UCSD-AML1 (cell line): Measurements from ENCODE around the gene NOX4.

Experiments
- DNase-seq: peaks from one replicate; lab custom pipeline; 2025; ENCODE audit not compliant: unreplicated experiment; lab: John Stamatoyannopoulos, UW

NOX4 gene

DNA sequence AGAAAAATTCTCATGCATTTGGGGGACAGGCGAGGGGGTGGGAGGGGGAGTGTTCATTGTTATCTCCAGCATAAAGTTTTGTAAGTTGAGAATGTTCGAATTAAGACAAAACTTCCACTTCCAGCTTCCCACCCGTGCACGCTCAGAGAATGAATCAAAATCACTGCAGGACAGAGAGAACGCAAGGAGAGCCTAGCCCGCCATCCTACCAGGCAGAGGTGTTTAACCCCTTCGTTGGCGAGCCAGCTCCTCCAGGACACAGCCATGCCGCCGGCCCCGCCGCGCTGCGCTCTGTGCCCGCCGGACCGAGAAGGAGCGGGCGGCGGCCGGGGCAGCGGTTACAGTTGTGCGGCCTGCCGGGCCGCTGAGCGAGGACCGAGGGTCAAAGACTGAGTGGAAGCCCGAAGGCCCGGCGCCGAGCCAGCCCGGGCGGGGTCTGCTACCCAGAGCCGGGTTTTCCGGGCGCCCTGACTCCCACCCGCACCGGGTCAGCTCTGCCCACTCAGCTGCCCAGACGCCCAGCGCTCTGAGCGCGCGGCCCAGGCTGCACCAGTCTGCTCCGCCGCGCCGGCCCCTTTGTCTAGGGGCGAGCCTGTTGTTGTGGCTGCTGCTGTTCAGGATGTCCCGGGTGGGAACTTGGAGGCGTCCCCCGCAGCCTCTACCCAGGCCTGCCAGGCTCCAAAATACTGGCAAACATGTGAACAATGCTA is at the start of gene NOX4:
Gene NOX4, minus strand, starts transcription at position 395 of the 710 bp plus-strand sequence. Its CDS starts 129 bp downstream, at position 266.
- DNase-seq = no peak

DNA sequence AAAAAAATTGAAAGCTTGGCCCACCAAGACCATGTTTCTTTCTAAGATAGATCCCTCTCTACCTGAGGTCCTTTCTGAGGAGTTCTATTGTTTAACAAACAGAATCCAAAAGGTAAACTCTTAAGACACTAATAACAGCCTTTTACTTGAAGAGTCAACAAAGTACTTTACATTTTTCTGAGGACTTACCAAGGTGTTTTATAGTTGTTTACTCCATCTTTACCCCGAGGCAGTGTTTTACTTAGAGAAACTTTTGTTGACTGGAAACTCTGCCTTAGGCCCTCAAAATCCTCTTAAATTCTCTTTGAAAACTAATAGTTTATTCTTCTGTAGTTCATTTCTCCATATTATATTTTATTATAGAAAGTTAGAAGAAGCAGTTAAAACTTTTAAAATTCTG is 49.7 kb upstream of the NOX4 start:
- no peak for DNase-seq

DNA sequence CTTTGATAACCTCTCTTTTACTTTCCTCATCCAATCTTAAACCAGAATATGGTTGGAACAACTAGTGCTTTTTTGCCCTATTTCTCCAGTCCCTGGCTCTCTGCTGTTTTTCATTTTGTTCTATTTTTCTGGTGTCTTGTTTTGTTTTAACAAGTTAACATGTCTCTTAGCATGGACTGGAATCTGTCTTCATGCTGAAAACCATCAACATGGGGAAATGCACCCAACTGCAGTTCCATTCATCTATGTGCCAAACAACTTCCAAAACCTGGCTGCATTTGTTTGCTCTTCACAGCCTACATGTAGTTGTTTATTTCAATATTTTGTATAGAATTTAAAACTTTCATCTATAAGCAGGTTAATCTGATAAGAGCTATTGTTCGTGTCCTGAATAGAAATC is 46.8 kb upstream of the NOX4 start:
- no peak for DNase-seq

DNA sequence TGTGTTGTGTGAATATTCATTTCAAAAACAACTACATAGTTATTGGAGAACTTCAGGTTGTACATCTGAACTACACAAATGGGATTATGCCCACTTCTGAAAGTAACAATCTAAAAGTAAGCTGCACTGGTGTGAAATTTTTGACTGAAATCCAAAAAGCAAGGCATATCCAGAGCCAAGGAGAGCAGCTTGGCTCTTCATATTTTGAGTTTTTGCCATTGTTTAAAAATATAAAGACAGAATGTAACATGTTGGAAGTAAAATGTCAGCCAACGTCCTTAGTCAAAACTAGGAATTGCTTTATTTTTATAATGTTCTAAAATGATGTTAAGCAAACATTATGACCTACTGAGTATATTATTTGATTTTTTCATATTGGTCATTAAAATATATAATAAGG is 45.8 kb upstream of the NOX4 start:
- DNase-seq = no peak

DNA sequence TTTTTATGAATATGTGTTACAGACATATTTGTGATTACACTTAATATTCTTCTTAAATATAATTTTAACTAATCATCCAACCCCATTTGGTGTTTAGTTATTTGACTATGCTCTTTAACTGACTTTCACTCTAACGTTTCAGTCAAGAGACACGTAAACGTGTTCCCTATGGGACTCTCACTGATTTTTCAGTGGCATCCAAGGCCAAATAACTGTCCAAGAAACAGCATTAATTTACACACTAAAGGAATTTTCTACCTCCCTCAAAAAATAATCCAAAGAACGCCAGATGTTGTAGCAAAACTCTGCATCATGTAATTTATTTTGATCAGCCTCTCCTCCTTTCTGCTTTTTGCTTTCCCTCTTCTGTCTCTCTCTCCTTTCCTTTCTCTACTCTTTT is 44.0 kb upstream of the NOX4 start:
- DNase-seq = no peak

DNA sequence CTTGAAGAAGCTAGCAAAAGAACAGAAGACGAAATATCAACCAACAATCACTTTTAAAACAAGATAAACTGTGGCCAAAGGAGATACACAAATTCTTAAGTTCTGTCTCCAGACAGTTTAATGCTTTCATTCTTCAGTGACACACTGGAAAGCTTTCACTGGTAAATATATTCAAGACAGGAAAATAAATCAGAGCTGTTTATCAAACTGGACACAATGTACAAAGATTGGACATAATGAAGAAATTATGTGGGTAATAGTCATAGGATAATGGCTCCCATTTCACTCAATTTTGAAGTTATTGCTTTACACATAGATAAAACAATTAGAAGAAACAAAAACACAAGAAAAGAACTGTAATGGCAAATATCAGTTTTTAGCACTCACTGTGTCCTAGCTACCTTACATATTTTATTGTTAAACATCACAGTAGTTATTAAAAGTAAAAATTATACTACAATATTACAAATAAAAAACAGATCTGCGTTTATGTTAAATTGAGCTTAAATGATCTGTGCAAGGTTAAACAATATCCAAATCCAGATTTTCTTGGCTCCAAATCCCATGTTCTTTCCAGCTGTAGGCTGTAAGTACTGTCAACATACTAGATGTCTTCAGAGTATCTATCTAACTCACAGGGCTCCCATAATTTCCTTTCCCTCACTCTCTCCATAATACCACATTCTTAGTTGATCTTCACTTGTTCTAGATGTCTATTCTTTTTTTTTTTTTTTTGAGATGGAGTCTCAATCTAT is 38.6 kb upstream of the NOX4 start:
- no peak for DNase-seq

DNA sequence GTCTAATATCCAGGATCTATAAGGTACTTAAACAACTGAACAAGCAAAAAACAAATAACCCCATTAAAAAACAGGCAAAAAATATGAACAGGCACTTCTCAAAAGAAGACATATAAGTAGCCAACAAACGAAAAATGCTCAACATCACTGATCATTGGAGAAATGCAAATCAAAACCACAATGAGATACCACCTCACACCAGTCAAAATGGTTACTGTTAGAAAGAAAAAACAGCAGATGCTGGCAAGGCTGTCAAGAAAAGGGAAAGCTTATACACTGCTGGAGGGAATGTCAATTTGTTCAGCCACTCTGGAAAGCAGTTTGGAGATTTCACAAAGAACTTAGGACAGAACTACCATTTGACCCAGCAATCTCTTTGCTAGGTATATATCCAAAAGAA is 30.6 kb upstream of the NOX4 start:
- DNase-seq = no peak

DNA sequence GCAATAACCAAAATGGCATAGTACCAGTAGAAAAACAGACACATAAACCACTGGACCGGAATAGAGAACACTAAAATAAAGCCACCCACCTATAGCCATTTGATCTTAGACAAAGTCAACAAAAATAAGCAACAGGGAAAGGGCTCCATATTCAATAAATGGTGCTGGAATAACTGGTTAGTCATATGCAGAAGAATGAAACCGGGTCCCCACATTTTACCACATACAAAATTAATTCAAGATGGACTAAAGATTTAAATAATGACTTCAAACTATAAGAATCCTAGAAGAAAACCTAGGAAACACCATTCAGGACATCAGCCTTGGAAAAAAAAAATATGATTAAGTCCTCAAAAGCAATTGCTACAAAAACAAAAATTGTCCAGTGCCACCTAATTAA is 30.1 kb upstream of the NOX4 start:
- no peak for DNase-seq

DNA sequence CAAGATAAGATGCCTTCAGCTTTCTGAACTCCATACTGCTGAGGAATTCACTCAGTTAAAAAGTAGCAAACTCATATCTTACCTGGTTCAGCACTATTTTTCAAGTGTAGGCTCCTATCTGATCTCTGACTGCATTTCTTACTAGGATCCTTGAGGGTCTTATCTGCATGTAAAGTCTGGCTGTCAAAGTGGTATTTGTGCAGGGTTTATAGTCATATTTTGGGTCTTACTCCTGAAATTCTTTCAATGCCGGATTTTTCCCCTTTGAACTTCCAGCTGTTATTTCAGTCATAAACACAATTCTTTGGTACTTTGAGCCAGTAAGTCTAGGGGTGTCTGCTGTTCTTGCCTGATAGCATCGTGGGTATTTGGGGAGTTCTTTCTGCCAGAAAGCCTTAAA is 25.3 kb upstream of the NOX4 start:
- no peak for DNase-seq

DNA sequence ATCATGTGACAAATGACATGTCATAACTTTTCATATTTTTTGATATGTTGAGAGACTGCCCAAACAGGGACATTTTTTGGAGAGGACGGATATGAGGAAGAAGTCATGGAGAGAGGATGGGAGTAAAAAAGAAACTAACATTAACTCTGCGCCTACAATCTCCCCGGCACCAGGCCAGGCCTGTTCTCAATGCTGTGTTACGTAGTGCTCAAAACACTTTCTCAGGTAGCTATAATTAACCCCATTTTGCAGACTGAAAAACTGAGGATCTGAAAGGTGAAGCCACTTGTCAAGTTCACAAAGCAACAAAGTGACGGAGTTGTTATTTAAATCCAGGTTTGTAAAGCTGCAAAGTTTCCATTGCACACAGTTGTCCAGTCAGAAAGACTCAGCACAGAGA is 17.4 kb upstream of the NOX4 start:
- no peak for DNase-seq

DNA sequence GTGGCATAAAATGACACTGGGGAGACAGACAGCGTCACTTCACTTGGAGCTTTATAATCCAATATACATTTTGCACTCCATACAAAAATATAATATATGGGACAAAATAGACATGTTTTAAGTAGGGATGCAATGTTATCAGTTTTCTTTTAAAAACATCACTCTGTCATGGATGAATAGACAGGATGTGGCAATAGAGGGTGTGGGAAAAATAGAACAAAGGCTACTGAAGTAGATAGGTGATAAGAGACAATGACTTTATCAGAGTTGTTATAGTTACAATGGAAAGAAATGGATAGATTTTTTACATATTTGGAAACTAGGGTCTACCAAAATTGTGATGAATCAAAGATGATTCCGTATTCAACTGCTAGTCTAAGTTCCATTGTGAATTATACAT is 13.1 kb upstream of the NOX4 start:
- no peak for DNase-seq

DNA sequence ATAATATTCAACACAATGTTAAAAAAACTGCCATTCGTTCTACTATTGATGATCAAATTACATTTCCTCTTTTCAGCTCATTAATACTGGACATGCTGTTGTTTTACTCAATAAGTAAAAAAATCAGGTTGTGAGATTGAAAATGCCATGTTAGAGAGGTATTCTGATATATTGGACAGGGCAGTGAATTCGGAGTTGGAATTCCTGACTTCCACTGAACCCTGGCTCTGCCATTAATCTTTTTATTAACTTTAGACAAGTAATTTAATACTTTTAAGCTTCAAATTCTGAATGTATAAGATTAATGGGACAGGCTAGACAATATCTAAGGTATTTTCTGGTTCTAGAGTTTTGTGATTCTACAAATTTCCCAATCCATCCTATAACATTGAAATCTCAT is 12.2 kb upstream of the NOX4 start:
- no peak for DNase-seq

DNA sequence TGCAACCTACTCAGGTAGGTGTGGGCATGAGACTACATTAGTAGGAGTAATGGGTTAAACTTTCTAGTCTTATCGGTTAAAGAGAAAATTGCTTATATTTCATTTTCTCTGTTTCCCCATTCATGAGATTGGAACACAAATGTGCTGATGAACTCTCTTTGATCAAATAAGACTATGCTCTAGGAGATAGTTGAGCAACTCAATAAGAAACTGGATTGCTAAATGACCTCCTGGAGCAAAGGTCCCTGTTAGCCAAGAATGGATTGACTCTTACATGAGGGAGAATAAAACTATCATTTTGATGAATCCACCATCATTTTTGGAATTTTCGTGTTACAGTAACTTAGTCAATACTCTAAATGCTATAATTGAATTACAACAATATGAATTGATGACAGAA is 11.1 kb upstream of the NOX4 start:
- DNase-seq = no peak

DNA sequence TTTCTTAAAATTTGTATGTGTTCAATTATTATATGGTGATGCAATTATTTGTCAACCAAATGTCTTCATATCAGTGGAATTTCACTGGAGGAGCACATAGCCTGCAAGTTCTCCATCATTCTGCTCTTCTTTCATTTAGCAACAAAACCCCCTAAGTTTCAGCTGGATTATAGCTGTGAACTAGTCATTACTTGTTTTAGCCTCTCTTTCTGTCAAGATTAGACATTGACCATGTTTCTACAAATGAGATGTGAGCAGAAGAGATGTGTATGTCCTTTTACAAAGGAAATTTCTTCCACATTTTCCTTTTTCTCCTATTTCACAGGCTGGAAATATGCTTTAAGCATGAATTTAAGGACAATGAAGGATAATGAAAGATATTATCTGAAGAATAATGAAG is 9.2 kb upstream of the NOX4 start:
- DNase-seq = no peak

DNA sequence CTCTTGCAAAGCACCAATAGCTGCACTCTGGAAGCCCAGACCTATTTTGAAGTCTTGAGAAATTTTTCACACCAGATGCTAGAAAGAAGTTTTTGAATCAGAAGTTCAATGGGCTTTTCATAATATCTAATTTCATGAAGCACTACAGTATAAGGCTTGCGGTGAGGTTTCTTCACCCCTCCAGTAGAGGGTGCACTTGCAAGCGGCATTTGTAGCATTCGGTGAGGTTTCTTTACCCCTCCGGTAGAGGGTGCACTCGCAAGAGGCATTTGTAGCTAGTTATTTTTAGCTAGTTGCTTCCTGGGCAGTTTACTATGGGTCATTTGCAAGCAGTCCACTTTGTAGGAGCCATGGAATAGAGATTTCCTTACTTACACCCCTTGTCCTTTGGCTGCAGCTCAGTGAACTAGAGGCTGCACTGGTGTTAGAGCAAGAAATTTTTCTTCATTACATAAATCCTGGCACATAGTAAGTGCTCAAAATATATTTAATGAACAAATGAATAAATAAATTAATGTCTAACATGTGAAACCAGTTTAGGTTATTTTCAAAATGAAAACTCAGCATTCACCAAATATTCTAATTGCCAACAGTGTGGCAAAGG is 7.8 kb upstream of the NOX4 start:
- DNase-seq = peak; percentile 52

DNA sequence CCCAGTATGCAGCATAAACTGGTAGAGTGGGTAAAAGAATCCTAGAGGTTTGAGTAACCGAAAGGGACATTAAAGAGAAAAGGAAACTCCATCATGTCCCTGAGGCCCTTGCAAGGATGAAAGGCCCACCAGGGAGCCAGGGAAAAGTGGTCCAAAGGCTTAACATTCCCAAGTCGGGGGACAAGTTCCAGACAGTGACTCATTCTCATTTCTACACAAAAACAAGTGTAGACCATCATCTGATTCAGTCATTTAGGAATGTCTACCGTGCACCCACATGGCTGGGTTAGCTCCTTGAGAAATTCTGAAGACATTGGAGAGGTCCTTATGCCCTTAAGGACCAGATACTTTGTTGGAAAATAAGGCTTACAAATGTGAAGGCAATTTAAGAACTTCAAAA is 4.8 kb upstream of the NOX4 start:
- no peak for DNase-seq

DNA sequence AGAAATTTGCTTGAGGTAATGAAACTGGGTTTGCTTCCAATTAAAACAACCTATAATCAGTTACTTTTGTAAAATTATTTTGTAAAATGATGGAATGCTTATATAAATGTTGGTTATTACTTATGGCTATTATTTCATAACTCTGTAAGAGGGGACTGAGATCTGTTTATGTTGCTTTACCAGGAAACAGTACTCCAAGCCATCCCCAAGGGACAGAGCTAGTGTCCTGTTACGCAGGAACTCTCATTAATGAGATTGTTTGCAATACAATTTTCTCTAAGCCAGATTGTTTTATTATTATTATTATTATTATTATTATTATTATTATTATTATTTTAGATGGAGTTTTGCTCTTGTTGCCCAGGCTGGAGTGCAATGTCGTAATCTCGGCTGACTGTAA is 2.3 kb upstream of the NOX4 start:
- no peak for DNase-seq

DNA sequence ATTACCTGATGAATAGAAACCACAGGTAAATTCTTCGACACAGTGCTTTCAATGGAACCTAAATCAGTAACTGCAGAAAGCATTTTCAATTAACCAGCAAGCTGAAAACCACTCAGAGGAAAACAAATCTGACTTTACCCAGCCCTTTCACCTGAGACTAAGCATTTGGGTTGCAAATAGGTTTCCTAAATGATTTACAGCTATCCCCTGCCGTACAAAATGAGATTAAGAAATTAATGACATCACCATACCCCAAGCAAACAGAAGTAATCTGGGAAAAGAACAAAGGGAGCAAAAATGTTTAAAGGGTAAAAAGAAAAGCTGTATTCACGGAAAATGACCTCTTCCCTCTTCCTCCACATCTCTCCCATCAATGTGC is 584 bp downstream of the NOX4 start:
- DNase-seq = no peak

DNA sequence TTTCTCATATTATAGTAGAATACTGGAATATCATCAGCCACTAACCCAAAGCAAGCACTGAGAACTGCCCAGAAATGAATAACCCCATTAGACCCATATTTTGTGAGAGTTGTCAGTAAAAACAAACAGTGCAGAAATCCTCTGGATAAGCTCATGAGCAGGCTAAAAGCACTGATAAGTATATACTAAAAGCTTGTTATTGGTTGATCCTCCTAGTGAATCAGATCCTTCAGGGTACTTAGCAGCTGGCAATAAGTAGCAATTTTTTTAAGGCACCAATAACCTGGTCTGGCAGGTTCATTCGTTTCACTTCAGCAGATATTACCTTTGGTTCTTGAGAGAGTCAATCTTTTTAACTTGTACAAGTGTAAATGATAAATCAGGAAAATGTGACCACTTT is 1.2 kb downstream of the NOX4 start:
- no peak for DNase-seq

DNA sequence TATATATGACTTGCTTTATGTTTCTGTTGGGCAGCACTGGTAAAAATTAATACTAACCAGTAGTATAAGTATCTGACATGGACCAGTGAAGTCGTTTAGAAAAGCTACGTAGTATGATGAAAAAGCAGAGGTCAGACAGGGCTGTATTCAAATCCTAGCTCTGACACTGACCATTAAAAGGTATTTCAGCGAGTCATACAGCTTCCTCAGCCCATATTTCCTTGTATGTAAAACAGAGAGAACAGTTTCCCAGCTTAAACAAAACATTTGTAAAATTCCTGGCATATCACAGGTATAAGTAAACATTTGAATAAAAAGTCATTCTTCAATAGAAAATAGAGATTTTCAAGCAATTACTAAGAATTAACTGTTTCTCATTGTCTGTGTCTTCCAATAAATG is 4.2 kb downstream of the NOX4 start:
- no peak for DNase-seq

DNA sequence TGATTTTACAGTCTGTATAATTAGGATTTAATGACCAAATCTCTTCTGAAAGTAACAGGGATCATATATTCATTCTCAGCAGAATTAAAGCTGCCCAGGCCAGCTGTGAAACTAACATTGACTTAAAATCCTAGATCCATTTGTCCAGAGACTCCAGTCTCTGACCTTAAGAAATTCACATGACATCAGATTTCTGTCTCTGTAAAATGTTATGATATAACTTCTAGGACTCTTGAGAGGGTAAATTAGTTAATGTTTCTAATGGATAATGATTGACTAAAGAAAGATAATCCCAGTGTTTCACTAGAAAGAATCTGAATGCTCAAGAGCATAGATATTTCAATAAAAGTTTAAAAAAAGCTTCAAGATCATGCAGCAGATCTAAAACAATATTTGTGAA is 6.3 kb downstream of the NOX4 start:
- no peak for DNase-seq

DNA sequence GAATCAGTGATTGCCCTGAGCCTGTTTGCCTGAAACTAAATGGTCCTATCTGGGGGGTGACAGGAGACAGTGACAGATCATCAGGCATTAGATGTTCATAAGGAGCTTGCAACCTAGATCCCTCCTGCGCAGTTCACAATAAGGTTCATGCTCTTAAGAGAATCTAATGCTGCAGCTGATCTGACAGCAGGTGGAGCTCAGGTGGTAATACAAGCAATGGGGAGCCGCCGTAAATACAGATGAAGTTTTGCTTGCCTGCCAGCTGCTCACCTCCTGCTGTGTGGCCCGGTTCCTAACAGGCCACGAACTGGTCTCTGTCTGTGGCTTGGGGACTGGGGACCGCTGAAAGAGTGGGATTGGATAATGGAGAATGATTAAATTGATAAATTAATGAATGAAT is 14.0 kb downstream of the NOX4 start:
- DNase-seq = no peak
